Measurements from ENCODE around the gene SPNS3. TPM values are rescaled to one million over a fixed set of nuclear protein-coding genes. Genes with fewer than 3 reads are reported as not detected.

Gene SPNS3
- total RNA-seq, 1 donor from 2014 or later: 1.0 TPM

GRCh38 chr17:4516735-4517134 is 83.0 kb downstream of the SPNS3 start:
- no peak for ATAC-seq
- intact Hi-C loops (cut with micrococcal nuclease): no loop called here
- DNase-seq: no peak

GRCh38 chr17:4518901-4519300 is 85.2 kb downstream of the SPNS3 start:
- ATAC-seq (peak; percentile 30), DNase-seq (no peak)
- intact Hi-C loops (cut with micrococcal nuclease): no loop called here

- DNase-seq: peak; percentile 80
- ATAC-seq: peak; percentile 70
- intact Hi-C loops (cut with micrococcal nuclease): no loop called here
Observed at GRCh38 chr17:4519361-4519788, 85.6 kb downstream of the SPNS3 start.

- intact Hi-C loops (cut with micrococcal nuclease): no loop called here
- no peak for ATAC-seq
- no peak for DNase-seq
Observed at GRCh38 chr17:4520060-4520893, 86.5 kb downstream of the SPNS3 start.

- ATAC-seq: peak; percentile 63
- DNase-seq: no peak
- intact Hi-C loops (cut with micrococcal nuclease): no loop called here
Observed at GRCh38 chr17:4520894-4521600, 87.3 kb downstream of the SPNS3 start.

- intact Hi-C loops (cut with micrococcal nuclease): no loop called here
- no peak for DNase-seq
- ATAC-seq: peak; percentile 9
Observed at GRCh38 chr17:4522661-4523060, 88.9 kb downstream of the SPNS3 start.

GRCh38 chr17:4523946-4524345 is 90.2 kb downstream of the SPNS3 start:
- intact Hi-C loops (cut with micrococcal nuclease): no loop called here
- no peak for ATAC-seq
- DNase-seq: no peak

GRCh38 chr17:4525691-4526397 is 92.1 kb downstream of the SPNS3 start:
- intact Hi-C loops (cut with micrococcal nuclease): no loop called here
- no peak for DNase-seq
- ATAC-seq: no peak

- DNase-seq (no peak), ATAC-seq (peak; percentile 11)
- intact Hi-C loops (cut with micrococcal nuclease): no loop called here
Observed at GRCh38 chr17:4527134-4527533, 93.4 kb downstream of the SPNS3 start.

- intact Hi-C loops (cut with micrococcal nuclease): no loop called here
- ATAC-seq: no peak
- no peak for DNase-seq
Observed at GRCh38 chr17:4527566-4528125, 93.9 kb downstream of the SPNS3 start.

- ATAC-seq (no peak), DNase-seq (no peak)
- intact Hi-C loops (cut with micrococcal nuclease): no loop called here
Observed at GRCh38 chr17:4529533-4530152, 95.9 kb downstream of the SPNS3 start.

GRCh38 chr17:4530799-4531730 is 97.3 kb downstream of the SPNS3 start:
- intact Hi-C loops (cut with micrococcal nuclease): no loop called here
- DNase-seq: no peak

GRCh38 chr17:4531988-4532736 is 98.4 kb downstream of the SPNS3 start:
- intact Hi-C loops (cut with micrococcal nuclease): no loop called here
- ATAC-seq: no peak
- no peak for DNase-seq

More at GRCh38 chr17:4530799-4531730, 97.3 kb downstream of the SPNS3 start:
- peak; percentile 21 for ATAC-seq

GRCh38 chr17:4532860-4533522 is 99.3 kb downstream of the SPNS3 start:
- ATAC-seq: no peak
- intact Hi-C loops (cut with micrococcal nuclease): no loop called here
- DNase-seq: no peak

GRCh38 chr17:4533523-4534504 is 100.1 kb downstream of the SPNS3 start:
- DNase-seq (no peak), ATAC-seq (peak; percentile 2)
- intact Hi-C loops (cut with micrococcal nuclease): no loop called here

GRCh38 chr17:4534515-4534914 is 100.8 kb downstream of the SPNS3 start:
- intact Hi-C loops (cut with micrococcal nuclease): no loop called here
- no peak for ATAC-seq

More at GRCh38 chr17:4534515-4534914, 100.8 kb downstream of the SPNS3 start:
- DNase-seq: no peak
